HepG2 (cell line): Measurements from ENCODE around the gene PLEKHB2. TPM values are rescaled to one million over a fixed set of nuclear protein-coding genes. Genes with fewer than 3 reads are reported as not detected.
A peak's percentile ranks its signal among the peaks of the same experiment; 100 is the strongest.

ENCODE experiments used
- ATAC-seq: fragments of 200-7000 bp; cut with Tn5 transposase; 3 replicates; pipeline ENCODE4 v1.9.1; 2020; ENCODE audit warnings: mild to moderate bottlenecking, moderate library complexity
- BruUV-seq: library from RNA; stranded (reverse); fragments of 400-500 nt; replicated peaks from 2 replicates; lab custom pipeline; 2021; lab: Mats Ljungman, UMichigan
- CTCF ChIA-PET: fragments of 300-600 bp; formaldehyde crosslinking; extraction: SDS; loops from one replicate; lab custom pipeline; 2021; ENCODE audit warnings: low total read pairs, inconsistent platforms, low intra/inter-chr PET ratio; lab: Yijun Ruan, JAX
- POLR2A ChIA-PET: fragments of 350-600 bp; sonication (Branson Sonifier 250); formaldehyde crosslinking; loops from one replicate; lab custom pipeline; 2020; ENCODE audit warnings: antibody characterized with exemption, inconsistent platforms; lab: Yijun Ruan, JAX
- DNase-seq: peaks from one replicate; pipeline ENCODE4 v3.0.0-alpha.2; 2015; ENCODE audit warnings: low spot score
- FAIRE-seq: peaks from 3 replicates; lab custom pipeline; 2011; peaks lifted over from hg19 to GRCh38; lab: Jason Lieb, UNC
- H2AFZ ChIP-seq: one replicate; pipeline ENCODE4 v1.6.1; 2011; ENCODE audit warnings: low read length, inconsistent platforms
- H3K27ac ChIP-seq: fragments of 300-600 bp; 3 replicates; pipeline ENCODE4 v1.8.0; 2011; ENCODE audit warnings: mixed run types, mild to moderate bottlenecking, mixed read lengths, low read length, inconsistent platforms; ENCODE audit not compliant: insufficient read depth; ENCODE audit errors: extremely low read length
- H3K27me3 ChIP-seq, 2 experiments: fragments of 200-600 bp in 1 of 2; 2 replicates in 1 of 2; 3 replicates in 1 of 2; pipeline versions ENCODE4 v1.6.0 to v1.8.0; 2011; ENCODE audit warnings: low read length in 2 of 2, mild to moderate bottlenecking in 2 of 2, moderate library complexity in 2 of 2, inconsistent platforms in 1 of 2; ENCODE audit not compliant: insufficient read depth in 2 of 2, control insufficient read depth in 1 of 2
- H3K36me3 ChIP-seq, 2 experiments: fragments of 200-600 bp in 1 of 2; replicated peaks in 1 of 2; 2 replicates in 1 of 2; 3 replicates in 1 of 2; pipeline versions ENCODE4 v1.5.1 to v1.8.0; 2011; ENCODE audit warnings: low read length in 2 of 2, inconsistent platforms in 1 of 2; ENCODE audit not compliant: insufficient read depth in 2 of 2, control insufficient read depth in 1 of 2
- H3K4me1 ChIP-seq: 2 replicates; pipeline ENCODE4 v1.5.1; 2012; ENCODE audit warnings: low read length, inconsistent platforms; ENCODE audit not compliant: insufficient read depth
- H3K4me2 ChIP-seq: 2 replicates; pipeline ENCODE4 v1.6.0; 2011; ENCODE audit warnings: low read depth, low read length, inconsistent platforms
- H3K4me3 ChIP-seq, 3 experiments: fragments of 200-600 bp in 1 of 3; sonication (generic), shearing (Covaris generic) in 1 of 3; replicated peaks in 1 of 3; 2 replicates each; pipeline ENCODE4 v1.5.1; 2011 to 2016; ENCODE audit warnings: low read length in 3 of 3, inconsistent platforms in 2 of 3, low read depth in 2 of 3, mild to moderate bottlenecking in 2 of 3, control low read depth in 1 of 3, mixed read lengths in 1 of 3; ENCODE audit not compliant: insufficient read depth in 1 of 3
- H3K79me2 ChIP-seq: one replicate; pipeline ENCODE4 v1.6.1; 2011; ENCODE audit warnings: low read length, inconsistent platforms; ENCODE audit not compliant: insufficient read depth
- H3K9ac ChIP-seq: 2 replicates; pipeline ENCODE4 v1.6.0; 2011; ENCODE audit warnings: mild to moderate bottlenecking, low read depth, low read length, inconsistent platforms; ENCODE audit not compliant: insufficient read depth
- H3K9me3 ChIP-seq: 2 replicates; pipeline ENCODE4 v1.5.1; 2012; ENCODE audit warnings: mild to moderate bottlenecking, low read length
- H4K20me1 ChIP-seq: 2 replicates; pipeline ENCODE4 v1.6.0; 2011; ENCODE audit warnings: inconsistent platforms, mild to moderate bottlenecking, low read length, moderate library complexity; ENCODE audit not compliant: insufficient read depth
- GZF1 ChIP-seq: sonication (generic); formaldehyde crosslinking; IDR thresholded peaks from 2 replicates; pipeline ENCODE4 v1.5.1; 2020; ENCODE audit warnings: mild to moderate bottlenecking, missing genetic modification reagents
- MAFF ChIP-seq: IDR thresholded peaks from 2 replicates; pipeline ENCODE4 v1.6.1; 2011; ENCODE audit warnings: low read depth, low read length, improper control_type of control experiment
- MAFK ChIP-seq, 2 experiments: IDR thresholded peaks in 1 of 2; conservative IDR thresholded peaks in 1 of 2; 2 replicates each; pipeline ENCODE4 v1.6.1; 2011; ENCODE audit warnings: improper control_type of control experiment in 2 of 2, low read length in 2 of 2
- SIX1 ChIP-seq: sonication (generic); formaldehyde crosslinking; IDR thresholded peaks from 2 replicates; pipeline ENCODE4 v1.4.0; 2020; ENCODE audit warnings: missing genetic modification reagents, borderline replicate concordance
- SMAD9 ChIP-seq: sonication (generic); formaldehyde crosslinking; IDR thresholded peaks from 2 replicates; pipeline ENCODE4 v1.5.1; 2020; ENCODE audit warnings: mild to moderate bottlenecking, missing genetic modification reagents
- SMARCE1 ChIP-seq: fragments of 450-650 bp; IDR thresholded peaks from 2 replicates; pipeline ENCODE4 v1.6.1; 2017; ENCODE audit warnings: borderline replicate concordance
- WGBS: methylation state at CpG from one replicate; pipeline ENCODE4 v1.1.6; 2017; ENCODE audit warnings: low lambda C conversion rate; 5-methylcytosine and 5-hydroxymethylcytosine counted together
- in situ Hi-C: cut with HindIII; loops from 2 replicates; pipeline ENCODE4 v1.10.0; 2017; ENCODE audit warnings: low pct_unique_long_range_greater_than_20kb; ENCODE audit not compliant: extremely low pct_ligation_motif_present
- intact Hi-C: fragments of 100-400 bp; cut with micrococcal nuclease; formaldehyde crosslinking; loops from one replicate; pipeline ENCODE4 v1.10.0; 2022; ENCODE audit not compliant: unreplicated experiment
- polyA plus RNA-seq, 8 experiments: library from polyadenylated mRNA; depleted of rRNA in 3 of 8; stranded (reverse) in 7 of 8; unstranded in 1 of 8; fragments of >200 nt; fragmentation: Illumina TruSeq in 4 of 8; extraction: Trizol in 4 of 8; gene quantifications; 2 replicates each; pipeline versions ENCODE4 v1.2.1 to v1.2.3, GENCODE V29; 2011 to 2016; ENCODE audit warnings: low read depth in 4 of 8, missing spikeins in 1 of 8, mixed read lengths in 1 of 8; ENCODE audit not compliant: insufficient read depth in 1 of 8
- total RNA-seq, 5 experiments: library from RNA; depleted of rRNA; stranded (reverse); fragments of >200 nt; fragmentation: Illumina TruSeq; extraction: Trizol; gene quantifications; 2 replicates each; pipeline ENCODE4 v1.2.3, GENCODE V29; 2016; ENCODE audit warnings: low read depth in 1 of 5
- TF ChIP-seq, protein P1 (sequence below): sonication (generic); formaldehyde crosslinking; IDR thresholded peaks from 2 replicates; pipeline ENCODE4 v1.5.1; 2020; ENCODE audit warnings: mild to moderate bottlenecking, moderate library complexity, missing genetic modification reagents

Gene PLEKHB2
- total and polyA plus RNA-seq, 2 of the 13 experiments (the other 11 are each of a cell fraction or from before 2014, with no cell fraction given) = 73.0 to 78.9 TPM

DNA sequence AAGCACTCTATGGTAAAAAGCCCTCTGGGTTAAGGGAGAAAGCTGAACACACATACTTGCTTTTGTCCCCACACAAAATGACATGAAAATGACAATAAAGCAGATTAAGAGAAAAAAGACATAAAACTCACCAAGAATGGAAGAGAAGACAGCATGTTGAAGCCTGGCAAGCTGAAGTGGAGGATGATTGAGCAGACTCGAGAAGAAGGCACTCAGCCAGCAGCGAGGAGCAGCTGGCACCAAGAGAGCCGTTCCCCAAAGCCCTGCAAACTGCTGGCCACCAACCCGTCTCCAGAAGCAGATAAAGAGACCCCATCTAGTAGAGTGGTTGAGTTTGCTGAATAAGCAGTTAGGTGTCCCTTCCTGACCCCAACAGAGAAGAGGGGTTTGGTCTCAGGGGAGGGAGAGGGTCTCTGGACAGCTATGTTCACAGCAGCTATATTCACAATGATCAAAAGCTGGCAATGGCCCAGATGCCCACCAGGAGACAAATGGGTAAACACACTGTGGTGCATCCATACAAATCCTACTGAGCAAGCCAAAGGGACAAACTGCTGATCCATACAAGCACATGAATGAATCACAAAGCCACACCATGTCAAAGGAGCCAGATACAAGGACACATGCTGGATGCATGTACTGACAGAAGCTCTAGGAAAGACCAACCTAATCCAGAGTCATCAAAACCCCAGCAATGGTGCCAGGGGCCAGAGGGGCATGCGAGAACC, 48.8 kb upstream of the PLEKHB2 start:
- Histone ChIP-seq H3K4me2 (no peak overlapping the region), H3K79me2 (peaks cover 61% of the 10 kb centered on the region), H3K27me3 (no peaks in the 10 kb centered on the region), H2AFZ (no peak overlapping the region), H3K9ac (no peak overlapping the region), H3K4me1 (no peaks in the 10 kb centered on the region), H3K9me3 (no peaks in the 10 kb centered on the region), H3K36me3 (peaks cover 47 to 88% of the 10 kb centered on the region in 2 experiments), H3K4me3 (no peak overlapping the region), H4K20me1 (peaks cover 34% of the 10 kb centered on the region), H3K27ac (no peak overlapping the region)
- ChIA-PET POLR2A (no interaction called here), CTCF (no interaction called here)
- DNase-seq (no peak), ATAC-seq (no peak), FAIRE-seq (no peak)
- in situ Hi-C loops = no loop called here
- 100% methylated on average over 5 of the region's 5 CpGs for WGBS
- TF ChIP-seq MAFF (peak; percentile 32; the same call in 1 of the 2 replicates), SIX1 (CRISPR knock-in tag) (no peak), SMAD9 (CRISPR knock-in tag) (no peak), GZF1 (no peak), SMARCE1 (no peak), MAFK (conservative IDR thresholded peaks at IDR 0.05 in 1 of 2, IDR thresholded peaks at IDR 0.05 in 1 of 2; ENCODE audit: low read length in 2 of 2) (peak; percentile 58 to 64)
- TF ChIP-seq, protein P1, sequence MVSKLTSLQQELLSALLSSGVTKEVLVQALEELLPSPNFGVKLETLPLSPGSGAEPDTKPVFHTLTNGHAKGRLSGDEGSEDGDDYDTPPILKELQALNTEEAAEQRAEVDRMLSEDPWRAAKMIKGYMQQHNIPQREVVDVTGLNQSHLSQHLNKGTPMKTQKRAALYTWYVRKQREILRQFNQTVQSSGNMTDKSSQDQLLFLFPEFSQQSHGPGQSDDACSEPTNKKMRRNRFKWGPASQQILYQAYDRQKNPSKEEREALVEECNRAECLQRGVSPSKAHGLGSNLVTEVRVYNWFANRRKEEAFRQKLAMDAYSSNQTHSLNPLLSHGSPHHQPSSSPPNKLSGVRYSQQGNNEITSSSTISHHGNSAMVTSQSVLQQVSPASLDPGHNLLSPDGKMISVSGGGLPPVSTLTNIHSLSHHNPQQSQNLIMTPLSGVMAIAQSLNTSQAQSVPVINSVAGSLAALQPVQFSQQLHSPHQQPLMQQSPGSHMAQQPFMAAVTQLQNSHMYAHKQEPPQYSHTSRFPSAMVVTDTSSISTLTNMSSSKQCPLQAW (CRISPR knock-in tag) = no peak
- intact Hi-C loops = no loop called here
- no TSS peak for BruUV-seq
